Activated CD8-positive, alpha-beta memory T cell treated with anti-CD3 and anti-CD28 coated beads for 48 hours (primary cell): ENCODE measurements around the gene ARF1.

ENCODE experiments used
- DNase-seq, 3 experiments: peaks; one replicate each; pipeline ENCODE4 v3.0.0-alpha.2; 2020; ENCODE audit warnings: low read depth in 2 of 3, low spot score in 2 of 3

Gene ARF1

GRCh38 chr1:228084797-228085196, 2.3 kb downstream of the ARF1 start:
- no peak for DNase-seq

GRCh38 chr1:228085287-228085951, 2.9 kb downstream of the ARF1 start:
- no peak for DNase-seq

DNA sequence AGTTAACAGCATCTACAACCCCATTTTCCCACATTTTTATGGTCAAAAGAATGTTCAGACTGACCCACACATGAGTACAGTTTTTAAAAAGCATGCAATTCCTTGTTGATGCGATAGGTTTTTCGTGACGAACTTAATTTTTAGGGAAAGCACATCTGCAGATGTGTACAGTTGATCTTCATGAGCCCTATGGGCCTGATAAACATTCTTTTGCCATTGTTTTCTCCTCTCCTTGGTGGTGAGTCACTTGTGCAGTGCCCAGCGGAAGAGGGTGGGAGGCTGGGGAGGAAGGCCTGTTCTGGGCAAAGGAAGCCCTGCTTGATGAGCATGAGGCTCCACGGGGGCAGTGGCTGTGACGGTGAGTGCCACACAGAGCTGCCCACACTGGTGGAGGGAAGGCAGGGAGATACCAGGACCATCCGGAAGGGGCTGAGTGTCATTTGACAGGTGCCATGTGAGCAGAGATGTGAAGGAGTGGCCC, 5.3 kb downstream of the ARF1 start:
- no peak for DNase-seq

DNA sequence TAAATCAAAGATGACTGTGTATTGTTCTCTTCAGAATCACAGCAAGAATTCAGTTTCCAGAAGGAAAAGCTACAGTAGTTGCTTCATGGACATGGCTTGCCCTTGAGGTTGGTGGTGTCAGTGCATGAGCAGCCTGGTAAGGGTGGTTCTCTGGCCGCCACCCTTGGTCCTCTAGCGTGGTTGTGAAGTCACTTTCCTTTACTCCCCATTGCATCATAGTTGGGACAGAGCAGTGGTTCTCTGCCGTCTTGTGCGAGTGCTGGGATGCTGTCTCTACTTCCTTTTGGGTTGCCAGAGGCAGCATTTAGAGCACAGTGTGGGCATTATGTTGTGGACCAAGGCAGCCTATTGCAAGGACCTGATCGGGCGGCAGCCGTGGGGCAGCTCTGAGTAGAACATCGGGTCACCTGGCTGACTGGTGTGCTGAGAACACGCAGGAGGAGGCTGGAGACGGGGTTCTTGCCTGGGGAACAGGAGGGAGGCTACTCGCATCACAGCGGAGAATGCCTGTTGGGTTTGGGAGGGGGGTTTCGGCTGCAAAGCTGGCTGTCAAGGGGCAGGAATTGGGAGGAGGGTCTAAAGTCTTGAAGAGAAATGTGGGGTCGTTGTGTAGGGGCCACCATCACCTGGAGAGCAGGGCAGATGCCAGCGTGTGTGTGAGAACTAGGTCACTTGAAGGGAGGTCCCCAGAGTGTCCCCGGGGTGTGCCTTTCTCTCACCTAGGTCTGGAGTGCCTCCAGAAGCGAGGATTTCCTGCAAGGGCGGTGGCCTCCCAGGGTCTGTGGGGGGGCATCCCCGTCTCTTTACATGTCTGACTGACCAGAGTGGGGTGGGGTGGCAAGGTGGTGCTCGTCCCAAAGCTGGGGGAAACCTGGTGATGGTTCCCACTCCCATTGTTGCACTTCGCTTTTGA, 6.3 kb downstream of the ARF1 start:
- no peak for DNase-seq

DNA sequence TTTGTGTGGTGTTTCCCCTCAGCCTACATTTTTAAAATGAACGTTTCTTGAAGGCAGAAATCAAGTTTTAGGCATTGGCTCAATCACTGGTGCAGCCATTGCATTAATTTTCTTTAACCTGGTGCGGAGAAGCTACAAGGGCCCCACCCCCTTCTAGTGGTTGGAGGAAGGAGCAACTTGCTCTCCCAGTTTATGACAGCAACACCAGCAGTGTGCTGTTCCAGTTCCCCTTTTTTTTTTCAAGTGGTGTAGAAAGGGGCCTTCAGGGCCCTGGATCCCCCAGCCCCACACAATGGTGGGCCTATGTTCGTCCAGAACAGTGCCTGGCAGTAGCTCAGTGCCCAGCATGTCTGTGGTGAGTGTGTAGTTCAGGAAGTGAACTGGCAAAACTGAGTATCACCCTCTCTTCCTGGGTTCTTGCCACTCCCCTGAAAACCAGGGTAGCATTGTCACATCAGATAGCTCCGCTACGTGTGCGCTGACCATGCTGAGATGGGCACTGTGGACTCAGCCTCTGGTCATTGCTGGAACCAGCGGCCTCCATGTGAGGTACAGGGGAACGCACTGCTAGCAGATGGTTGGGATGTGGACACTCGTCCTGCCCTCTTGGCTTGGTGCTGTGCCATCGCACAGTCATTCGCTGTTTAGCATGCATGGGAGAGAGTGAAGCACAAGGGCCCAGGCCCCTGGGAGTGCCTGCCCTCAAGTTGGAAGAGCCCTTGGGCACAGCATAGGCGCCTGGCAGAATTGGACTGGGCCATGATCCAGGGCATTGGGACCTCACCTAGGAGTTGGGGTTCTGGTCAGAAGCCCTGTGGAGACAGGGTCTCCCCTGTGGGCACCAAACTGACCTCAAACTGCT, 7.2 kb downstream of the ARF1 start:
- no peak for DNase-seq

DNA sequence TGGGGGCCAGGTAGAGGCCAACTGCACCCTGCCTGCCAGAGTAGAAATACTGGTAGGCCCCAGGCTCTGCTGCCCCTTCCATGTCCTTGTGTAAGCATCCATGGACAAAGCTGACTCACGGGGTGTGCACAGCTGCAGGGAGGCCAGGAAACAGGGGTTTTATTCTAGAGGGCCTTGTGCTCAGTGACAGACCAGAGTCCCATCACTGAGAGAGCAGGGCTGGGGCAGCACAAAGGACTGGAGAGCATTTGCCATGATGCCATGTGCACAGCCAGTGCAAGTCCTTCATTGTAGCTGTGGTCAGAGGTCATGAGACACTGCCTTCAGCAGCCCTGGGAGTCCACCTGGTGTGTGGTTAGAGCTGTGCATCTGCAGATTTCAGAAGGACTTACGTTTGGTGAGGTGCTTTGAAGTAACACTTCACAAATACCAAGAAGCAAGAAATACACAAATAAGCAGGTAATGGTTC, 8.1 kb downstream of the ARF1 start:
- DNase-seq, result no peak

DNA sequence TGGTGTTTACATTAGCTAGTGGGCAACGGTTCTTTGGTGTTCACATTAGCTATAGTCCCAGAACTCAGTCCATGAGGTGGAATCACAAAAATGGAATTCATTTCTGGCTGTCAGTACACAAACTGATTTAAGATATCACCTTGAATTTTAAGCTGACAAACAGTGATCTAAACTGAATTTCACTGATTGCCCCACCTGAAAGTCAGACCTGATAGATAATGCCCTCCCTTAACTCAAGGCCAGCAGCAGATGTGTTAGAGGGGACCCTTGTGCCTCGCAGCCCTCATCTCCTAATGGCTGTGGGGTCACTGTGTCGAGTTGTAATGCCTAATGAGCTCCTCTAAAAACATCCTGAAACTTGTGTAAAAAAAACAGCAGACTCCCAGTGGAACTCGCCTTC, 8.6 kb downstream of the ARF1 start:
- no peak for DNase-seq

DNA sequence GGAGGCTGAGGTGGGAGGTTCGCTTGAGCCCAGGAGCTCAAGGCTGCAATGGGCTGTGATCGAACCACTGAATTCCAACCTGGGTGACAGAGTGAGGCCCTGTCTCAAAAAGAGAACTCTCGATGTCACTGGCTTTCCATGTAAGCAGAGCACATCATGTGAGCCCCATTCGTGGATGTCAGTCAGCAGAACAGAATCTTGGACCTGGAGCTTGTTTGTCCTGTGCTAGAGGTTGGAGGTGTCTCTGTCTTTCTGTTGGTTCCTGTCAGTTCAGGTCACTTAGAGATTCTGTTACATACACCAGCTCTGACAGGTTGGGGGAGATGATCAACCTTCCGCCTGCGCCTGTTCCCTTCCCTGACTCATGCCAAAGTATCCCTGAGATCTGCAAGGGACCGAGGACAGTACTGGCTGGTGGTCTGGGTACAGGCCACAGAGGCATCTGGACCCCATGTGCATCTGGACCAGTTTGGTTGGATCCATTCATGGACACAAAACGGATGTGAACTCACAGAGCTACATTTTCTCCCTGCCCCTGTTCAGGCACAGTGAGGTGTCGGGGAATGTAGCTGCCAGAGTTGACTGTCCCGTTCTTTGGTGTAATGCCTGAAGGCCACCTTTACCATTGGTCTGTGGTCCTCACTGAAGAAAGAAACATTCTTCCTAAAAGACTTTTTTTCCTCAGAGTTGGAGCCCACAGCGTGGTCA, 10.0 kb downstream of the ARF1 start:
- DNase-seq, result no peak

DNA sequence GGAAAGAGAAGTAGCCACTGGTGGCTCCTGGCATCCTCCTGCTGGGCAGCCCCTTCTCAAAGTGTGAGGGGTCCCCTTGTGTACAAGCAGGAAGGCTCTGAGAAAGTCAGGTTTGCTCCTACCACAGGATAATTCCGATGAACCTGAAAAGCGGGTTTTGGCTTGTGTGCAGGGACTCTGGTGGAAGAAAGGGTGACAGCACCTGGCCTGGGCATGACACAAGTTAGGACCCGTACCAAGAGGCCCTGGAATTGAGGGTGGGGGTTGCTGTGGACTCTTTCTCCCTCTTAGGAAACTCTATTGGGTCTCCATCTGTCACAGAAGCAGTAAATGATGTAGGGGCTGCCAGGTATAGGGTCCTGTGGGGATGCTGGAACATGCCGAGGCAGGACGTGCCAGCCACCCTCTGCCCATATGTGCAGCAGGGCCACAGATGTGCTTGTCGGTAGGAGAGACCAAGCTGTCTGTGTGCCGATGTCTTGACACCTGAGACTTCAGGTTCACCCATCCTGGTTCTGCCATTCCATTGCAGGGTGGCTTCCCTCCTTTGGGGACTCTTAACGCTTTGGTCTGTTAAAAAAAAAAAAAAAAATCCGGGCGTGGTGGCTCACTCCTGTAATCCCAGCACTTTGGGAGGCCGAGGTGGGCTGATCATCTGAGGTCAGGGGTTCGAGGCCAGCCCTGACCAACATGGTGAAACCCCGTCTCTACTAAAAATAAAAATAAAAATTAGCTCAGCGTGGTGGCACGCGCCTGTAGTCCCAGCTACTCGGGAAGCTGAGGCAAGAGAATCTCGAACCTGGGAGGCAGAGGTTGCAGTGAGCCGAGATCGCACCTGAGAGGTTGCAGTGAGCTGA, 10.8 kb downstream of the ARF1 start:
- no peak for DNase-seq

GRCh38 chr1:228094432-228095016, 12.0 kb downstream of the ARF1 start:
- no peak for DNase-seq

DNA sequence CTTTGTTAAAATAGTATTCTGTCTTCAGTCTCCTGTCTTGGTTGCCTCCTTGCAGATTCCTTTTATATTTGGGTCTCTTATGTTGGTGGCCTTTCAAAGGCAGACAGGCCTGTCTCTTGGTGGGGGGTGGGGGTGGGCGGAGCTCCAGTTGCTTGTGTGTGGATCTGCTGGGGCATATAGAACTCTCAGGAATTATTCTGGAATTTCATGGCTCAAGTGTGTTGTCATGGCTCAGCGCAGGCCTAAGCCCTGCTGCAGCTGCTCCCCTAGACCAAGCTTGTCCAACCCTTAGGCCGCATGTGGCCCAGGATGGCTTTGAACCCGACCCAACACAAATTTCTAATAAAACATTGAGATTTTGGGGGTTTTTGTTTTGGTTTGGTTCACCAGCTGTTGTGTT, 12.7 kb downstream of the ARF1 start:
- no peak for DNase-seq

GRCh38 chr1:228095938-228096337, 13.4 kb downstream of the ARF1 start:
- DNase-seq, result no peak

DNA sequence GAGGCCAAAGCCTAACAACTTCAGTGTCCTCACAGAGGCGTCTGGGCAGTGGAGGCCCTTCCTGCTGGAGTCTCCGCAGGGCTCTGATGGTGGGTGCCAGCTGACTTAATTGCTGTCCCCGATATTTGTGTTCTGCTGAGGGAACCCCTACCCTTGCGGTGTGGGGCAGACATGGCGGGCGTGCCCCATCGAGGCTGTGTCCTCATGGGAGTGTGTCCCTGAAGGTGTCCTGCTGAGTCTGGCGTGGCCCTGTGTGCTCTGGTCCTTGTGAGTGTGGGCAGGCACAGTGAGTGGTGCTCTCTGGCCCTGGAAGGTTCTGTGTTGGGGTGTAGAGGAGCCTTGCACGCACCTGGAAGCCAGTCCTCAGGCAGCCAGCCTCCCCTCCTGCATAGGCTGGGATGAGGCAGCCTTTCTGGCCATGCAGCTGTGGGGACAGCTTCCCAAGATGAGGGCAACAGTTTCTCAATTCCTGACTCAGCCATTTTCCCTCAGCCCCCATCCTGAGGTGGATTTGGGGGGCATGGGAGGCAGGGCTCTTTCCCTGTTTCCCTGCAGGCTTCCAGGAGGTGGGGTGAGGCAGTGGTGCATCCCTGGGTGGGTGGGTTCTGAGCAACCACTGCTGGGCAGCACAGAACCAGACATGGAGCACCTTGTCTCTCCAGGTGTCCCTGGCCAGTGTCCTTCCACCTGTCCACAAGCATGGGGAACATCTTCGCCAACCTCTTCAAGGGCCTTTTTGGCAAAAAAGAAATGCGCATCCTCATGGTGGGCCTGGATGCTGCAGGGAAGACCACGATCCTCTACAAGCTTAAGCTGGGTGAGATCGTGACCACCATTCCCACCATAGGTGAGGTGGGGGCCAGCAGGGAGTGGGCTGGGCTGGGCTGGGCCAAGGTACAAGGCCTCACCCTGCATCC, 14.2 kb downstream of the ARF1 start:
- no peak for DNase-seq

DNA sequence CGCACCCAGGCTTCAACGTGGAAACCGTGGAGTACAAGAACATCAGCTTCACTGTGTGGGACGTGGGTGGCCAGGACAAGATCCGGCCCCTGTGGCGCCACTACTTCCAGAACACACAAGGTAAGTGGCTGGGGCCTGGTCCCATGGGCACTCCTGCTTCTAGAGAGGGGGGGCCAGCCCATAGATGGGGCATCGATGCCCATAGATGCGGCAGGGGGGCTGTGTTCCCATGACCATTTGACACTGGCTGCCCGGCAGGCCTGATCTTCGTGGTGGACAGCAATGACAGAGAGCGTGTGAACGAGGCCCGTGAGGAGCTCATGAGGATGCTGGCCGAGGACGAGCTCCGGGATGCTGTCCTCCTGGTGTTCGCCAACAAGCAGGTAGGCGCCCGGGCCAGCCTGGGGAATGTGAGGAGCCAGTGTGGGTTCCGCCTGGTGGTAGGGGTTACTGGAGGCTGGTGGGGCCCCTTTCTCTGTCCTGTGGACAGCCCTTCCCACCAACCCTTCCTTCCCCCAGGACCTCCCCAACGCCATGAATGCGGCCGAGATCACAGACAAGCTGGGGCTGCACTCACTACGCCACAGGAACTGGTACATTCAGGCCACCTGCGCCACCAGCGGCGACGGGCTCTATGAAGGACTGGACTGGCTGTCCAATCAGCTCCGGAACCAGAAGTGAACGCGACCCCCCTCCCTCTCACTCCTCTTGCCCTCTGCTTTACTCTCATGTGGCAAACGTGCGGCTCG, 15.0 kb downstream of the ARF1 start:
- DNase-seq, result no peak

DNA sequence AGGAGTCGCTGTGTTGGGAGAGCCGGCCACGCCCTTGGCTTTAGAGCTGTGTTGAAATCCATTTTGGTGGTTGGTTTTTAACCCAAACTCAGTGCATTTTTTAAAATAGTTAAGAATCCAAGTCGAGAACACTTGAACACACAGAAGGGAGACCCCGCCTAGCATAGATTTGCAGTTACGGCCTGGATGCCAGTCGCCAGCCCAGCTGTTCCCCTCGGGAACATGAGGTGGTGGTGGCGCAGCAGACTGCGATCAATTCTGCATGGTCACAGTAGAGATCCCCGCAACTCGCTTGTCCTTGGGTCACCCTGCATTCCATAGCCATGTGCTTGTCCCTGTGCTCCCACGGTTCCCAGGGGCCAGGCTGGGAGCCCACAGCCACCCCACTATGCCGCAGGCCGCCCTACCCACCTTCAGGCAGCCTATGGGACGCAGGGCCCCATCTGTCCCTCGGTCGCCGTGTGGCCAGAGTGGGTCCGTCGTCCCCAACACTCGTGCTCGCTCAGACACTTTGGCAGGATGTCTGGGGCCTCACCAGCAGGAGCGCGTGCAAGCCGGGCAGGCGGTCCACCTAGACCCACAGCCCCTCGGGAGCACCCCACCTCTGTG, 15.9 kb downstream of the ARF1 start:
- DNase-seq, result no peak

DNA sequence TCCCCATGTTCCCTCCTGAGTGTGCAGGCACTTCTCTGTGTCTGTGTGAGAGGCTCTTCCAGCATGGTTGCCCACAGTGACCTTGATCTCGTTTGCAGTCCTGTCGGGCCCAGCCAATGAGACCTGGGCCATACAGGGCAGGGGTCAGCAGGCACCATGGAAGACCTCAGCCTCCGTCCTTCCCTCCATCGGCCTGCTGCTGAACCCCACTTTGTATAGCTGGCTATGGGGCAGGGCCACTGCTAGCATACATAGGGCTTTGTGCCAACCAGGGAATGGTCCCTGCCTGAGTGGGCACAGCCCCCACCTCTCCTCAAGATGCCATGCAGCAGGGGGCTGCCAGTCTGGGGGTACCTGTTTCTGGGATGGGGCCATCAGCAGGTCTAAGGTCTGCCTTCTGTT, 16.8 kb downstream of the ARF1 start:
- DNase-seq, result no peak
